ENCODE measurements around the gene CHAT.
A peak's percentile ranks its signal among the peaks of the same experiment; 100 is the strongest.

The CHAT gene

GRCh38 chr10:49614242-49615198 lies 683 bp downstream of the CHAT start:
- TF ChIP-seq ZFHX2 (tag by site-specific recombination; conservative IDR thresholded peaks at IDR 0.05) (0 out of 2 replicates have a peak, but pooled peaks have one; percentile 7), ZNF791 (tag by site-specific recombination; IDR thresholded peaks at IDR 0.05) (no peak), ZEB2 (tag by site-specific recombination; IDR thresholded peaks at IDR 0.05) (no peak), ZNF391 (tag by site-specific recombination; IDR thresholded peaks at IDR 0.05; ENCODE audit: borderline replicate concordance, low read depth) (no peak)
- CTCF ChIA-PET = interaction anchor here (0.7 to 1.0 kb wide), 2 partner anchors 22 to 696 kb away, joined by 4 to 5 read pairs; no protein-coding TSS in a partner anchor
- no peak overlapping the region for H3K27ac ChIP-seq (ENCODE audit: extremely low read depth, low read depth, low read length)
- H3K4me3 ChIP-seq (ENCODE audit: low read depth, low read length) = no peak overlapping the region
- POLR2A ChIA-PET = no interaction called here
- H3K36me3 ChIP-seq (ENCODE audit: control insufficient read depth in 2 of 2, insufficient read depth in 1 of 2, low read length in 2 of 2) = no peaks in the 10 kb centered on the region
- H3K9me3 ChIP-seq (ENCODE audit: control insufficient read depth, insufficient read depth, low read depth, low read length) = no peaks in the 10 kb centered on the region
- H3K4me1 ChIP-seq (ENCODE audit: control insufficient read depth, insufficient read depth, low read length) = no peaks in the 10 kb centered on the region; the same call in 1 of the 2 replicates

DNA sequence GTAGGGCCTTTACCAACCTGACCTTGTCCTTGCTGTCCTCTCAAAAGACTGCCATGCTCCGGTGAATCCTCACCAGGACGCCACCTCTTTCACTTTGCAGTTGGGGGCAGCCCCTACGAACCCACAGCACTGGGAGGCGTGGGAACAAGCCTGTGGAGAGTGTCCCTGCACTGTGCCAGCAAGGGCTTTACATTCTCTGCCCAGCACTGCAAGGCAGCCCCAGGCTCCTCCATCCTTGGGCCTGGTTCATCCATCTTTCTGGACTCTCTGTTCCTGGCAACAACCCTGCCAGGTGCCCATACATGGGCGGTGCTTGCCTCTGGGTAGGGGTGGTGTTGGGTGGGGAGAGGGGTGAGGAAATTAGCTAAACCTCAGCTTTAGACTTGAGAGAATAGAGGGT lies 1.4 kb downstream of the CHAT start:
- no peaks in the 10 kb centered on the region; the same call in 1 of the 2 replicates for H3K4me1 ChIP-seq (ENCODE audit: control insufficient read depth, insufficient read depth, low read length)

GRCh38 chr10:49615721-49616120 lies 1.9 kb downstream of the CHAT start:
- no peaks in the 10 kb centered on the region for H3K36me3 ChIP-seq (ENCODE audit: control insufficient read depth in 2 of 2, insufficient read depth in 1 of 2, low read length in 2 of 2)
- H3K27ac ChIP-seq (ENCODE audit: extremely low read depth, low read depth, low read length) = no peak overlapping the region
- no peaks in the 10 kb centered on the region for H3K9me3 ChIP-seq (ENCODE audit: control insufficient read depth, insufficient read depth, low read depth, low read length)
- CTCF ChIA-PET = no interaction called here
- POLR2A ChIA-PET = no interaction called here
- no peak overlapping the region for H3K4me3 ChIP-seq (ENCODE audit: low read depth, low read length)
- no peaks in the 10 kb centered on the region for H3K4me1 ChIP-seq (ENCODE audit: control insufficient read depth, insufficient read depth, low read length)
- no peak for TF ChIP-seq ZNF366 (tag by site-specific recombination; conservative IDR thresholded peaks at IDR 0.05)
- no peak for TF ChIP-seq ZNF776 (tag by site-specific recombination; IDR thresholded peaks at IDR 0.05; ENCODE audit: borderline replicate concordance)
- no peak for TF ChIP-seq ZNF157 (tag by site-specific recombination; IDR thresholded peaks at IDR 0.05)
- no peak for TF ChIP-seq ZNF585B (tag by site-specific recombination; IDR thresholded peaks at IDR 0.05)
- TF ChIP-seq ZNF707 (tag by site-specific recombination; IDR thresholded peaks at IDR 0.05) = no peak
- TF ChIP-seq, protein P1, sequence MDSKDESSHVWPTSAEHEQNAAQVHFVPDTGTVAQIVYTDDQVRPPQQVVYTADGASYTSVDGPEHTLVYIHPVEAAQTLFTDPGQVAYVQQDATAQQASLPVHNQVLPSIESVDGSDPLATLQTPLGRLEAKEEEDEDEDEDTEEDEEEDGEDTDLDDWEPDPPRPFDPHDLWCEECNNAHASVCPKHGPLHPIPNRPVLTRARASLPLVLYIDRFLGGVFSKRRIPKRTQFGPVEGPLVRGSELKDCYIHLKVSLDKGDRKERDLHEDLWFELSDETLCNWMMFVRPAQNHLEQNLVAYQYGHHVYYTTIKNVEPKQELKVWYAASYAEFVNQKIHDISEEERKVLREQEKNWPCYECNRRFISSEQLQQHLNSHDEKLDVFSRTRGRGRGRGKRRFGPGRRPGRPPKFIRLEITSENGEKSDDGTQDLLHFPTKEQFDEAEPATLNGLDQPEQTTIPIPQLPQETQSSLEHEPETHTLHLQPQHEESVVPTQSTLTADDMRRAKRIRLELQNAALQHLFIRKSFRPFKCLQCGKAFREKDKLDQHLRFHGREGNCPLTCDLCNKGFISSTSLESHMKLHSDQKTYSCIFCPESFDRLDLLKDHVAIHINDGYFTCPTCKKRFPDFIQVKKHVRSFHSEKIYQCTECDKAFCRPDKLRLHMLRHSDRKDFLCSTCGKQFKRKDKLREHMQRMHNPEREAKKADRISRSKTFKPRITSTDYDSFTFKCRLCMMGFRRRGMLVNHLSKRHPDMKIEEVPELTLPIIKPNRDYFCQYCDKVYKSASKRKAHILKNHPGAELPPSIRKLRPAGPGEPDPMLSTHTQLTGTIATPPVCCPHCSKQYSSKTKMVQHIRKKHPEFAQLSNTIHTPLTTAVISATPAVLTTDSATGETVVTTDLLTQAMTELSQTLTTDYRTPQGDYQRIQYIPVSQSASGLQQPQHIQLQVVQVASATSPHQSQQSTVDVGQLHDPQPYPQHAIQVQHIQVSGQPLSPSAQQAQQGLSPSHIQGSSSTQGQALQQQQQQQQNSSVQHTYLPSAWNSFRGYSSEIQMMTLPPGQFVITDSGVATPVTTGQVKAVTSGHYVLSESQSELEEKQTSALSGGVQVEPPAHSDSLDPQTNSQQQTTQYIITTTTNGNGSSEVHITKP (tag by site-specific recombination; IDR thresholded peaks at IDR 0.05) = no peak
- TF ChIP-seq ZNF202 (tag by site-specific recombination; IDR thresholded peaks at IDR 0.05; ENCODE audit: borderline replicate concordance) = no peak
- TF ChIP-seq ZNF747 (tag by site-specific recombination; IDR thresholded peaks at IDR 0.05) = no peak
- TF ChIP-seq ZFHX2 (tag by site-specific recombination; conservative IDR thresholded peaks at IDR 0.05) = peak; percentile 36
- peak; percentile 48 for TF ChIP-seq EGR2 (tag by site-specific recombination; IDR thresholded peaks at IDR 0.05; ENCODE audit: low read depth)
- TF ChIP-seq ZNF266 (tag by site-specific recombination; IDR thresholded peaks at IDR 0.05; ENCODE audit: low read depth) = no peak

More for the DNA sequence above, 1.4 kb downstream of the CHAT start:
- Histone ChIP-seq H3K27ac (ENCODE audit: extremely low read depth, low read depth, low read length) (no peak overlapping the region), H3K9me3 (ENCODE audit: control insufficient read depth, insufficient read depth, low read depth, low read length) (no peaks in the 10 kb centered on the region), H3K4me3 (ENCODE audit: low read depth, low read length) (no peak overlapping the region), H3K36me3 (ENCODE audit: control insufficient read depth in 2 of 2, insufficient read depth in 1 of 2, low read length in 2 of 2) (no peaks in the 10 kb centered on the region)
- ChIA-PET POLR2A (no interaction called here), CTCF (no interaction called here)
- TF ChIP-seq INSM2 (tag by site-specific recombination; IDR thresholded peaks at IDR 0.05) (no peak), ZNF658 (tag by site-specific recombination; IDR thresholded peaks at IDR 0.05) (no peak), ZSCAN30 (tag by site-specific recombination; IDR thresholded peaks at IDR 0.05) (no peak), ZNF677 (tag by site-specific recombination; IDR thresholded peaks at IDR 0.05) (no peak), ZBTB17 (tag by site-specific recombination; IDR thresholded peaks at IDR 0.05) (no peak)
- TF ChIP-seq, protein P2, sequence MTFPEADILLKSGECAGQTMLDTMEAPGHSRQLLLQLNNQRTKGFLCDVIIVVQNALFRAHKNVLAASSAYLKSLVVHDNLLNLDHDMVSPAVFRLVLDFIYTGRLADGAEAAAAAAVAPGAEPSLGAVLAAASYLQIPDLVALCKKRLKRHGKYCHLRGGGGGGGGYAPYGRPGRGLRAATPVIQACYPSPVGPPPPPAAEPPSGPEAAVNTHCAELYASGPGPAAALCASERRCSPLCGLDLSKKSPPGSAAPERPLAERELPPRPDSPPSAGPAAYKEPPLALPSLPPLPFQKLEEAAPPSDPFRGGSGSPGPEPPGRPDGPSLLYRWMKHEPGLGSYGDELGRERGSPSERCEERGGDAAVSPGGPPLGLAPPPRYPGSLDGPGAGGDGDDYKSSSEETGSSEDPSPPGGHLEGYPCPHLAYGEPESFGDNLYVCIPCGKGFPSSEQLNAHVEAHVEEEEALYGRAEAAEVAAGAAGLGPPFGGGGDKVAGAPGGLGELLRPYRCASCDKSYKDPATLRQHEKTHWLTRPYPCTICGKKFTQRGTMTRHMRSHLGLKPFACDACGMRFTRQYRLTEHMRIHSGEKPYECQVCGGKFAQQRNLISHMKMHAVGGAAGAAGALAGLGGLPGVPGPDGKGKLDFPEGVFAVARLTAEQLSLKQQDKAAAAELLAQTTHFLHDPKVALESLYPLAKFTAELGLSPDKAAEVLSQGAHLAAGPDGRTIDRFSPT (tag by site-specific recombination; IDR thresholded peaks at IDR 0.05) = no peak
